Measurements from ENCODE around the gene KBTBD8. TPM values are rescaled to one million over a fixed set of nuclear protein-coding genes. Genes with fewer than 3 reads are reported as not detected.

KBTBD8 gene
- polyA plus RNA-seq, 2 donors: 0.47 to 0.56 TPM

DNA sequence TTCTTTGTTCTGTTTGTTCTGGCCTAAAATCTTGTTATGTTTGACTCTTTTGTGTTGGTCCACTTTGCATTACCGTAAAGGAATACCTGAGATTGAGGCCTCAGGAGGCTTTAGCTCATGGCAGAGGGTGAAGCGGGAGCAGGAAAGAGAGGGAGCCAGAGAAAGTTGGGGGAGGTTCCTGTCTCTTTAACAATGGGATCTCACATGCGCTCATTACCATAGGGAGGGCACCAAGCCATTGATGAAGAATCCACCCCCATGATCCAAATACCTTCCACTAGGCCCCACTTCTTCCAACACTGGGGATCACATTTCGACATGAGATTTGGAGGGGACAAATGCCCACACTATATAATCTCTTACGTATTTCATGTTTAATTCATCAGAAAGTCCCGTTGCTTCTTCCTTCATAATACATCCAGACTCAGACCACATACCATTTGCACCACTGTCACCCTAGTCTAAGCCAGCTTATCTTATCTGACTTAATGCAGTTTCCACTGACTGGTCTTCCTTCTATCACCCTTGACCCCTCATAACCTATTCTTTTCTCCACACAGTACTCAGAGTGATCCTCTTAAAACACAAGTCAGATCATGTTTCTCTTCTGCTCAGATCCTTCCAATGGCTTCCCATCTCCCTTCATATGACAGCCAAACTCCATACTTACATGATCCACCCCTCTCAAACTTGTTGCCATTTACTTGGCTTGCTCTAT is 13.5 kb downstream of the KBTBD8 start:
- no peaks in the 10 kb centered on the region for H3K36me3 ChIP-seq (ENCODE audit: control insufficient read depth in 2 of 2, insufficient read depth in 2 of 2, low read length in 1 of 2)
- 90 to 91% methylated on average over 6 of the region's 6 CpGs for WGBS, 2 donors
- no peak overlapping the region for H3K27ac ChIP-seq (ENCODE audit: low read depth in 2 of 2, low read length in 1 of 2)
- H3K4me3 ChIP-seq (ENCODE audit: low read depth in 1 of 2, low read length in 2 of 2): no peak overlapping the region
- H3K27me3 ChIP-seq (ENCODE audit: control insufficient read depth in 1 of 2, insufficient read depth in 2 of 2, low read length in 2 of 2): no peaks in the 10 kb centered on the region
- H3K9me3 ChIP-seq (ENCODE audit: control insufficient read depth in 2 of 2, insufficient read depth in 1 of 2, low read depth in 1 of 2, low read length in 1 of 2): no peaks in the 10 kb centered on the region
- no peaks in the 10 kb centered on the region for H3K4me1 ChIP-seq (ENCODE audit: control insufficient read depth in 2 of 2, insufficient read depth in 2 of 2, low read length in 1 of 2)

DNA sequence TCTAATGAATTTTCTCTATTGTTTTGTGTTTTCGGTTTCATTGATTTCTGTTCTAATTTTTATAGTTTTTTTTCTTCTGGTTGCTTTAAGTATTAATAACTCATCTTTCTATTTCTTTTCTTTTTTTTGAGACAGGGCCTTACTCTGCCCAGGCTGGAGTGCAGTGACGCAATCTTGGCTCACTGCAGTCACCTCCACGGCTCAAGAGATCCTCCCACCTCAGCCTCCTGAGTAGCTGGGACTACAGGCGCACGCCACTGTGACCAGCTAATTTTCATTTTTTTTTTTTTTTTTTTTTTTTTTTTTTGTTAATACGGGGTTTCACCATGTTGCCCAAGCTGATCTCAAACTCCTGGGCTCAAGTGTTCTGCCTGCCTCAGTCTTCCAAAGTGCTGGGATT is 14.5 kb downstream of the KBTBD8 start:
- H3K36me3 ChIP-seq (ENCODE audit: control insufficient read depth in 2 of 2, insufficient read depth in 2 of 2, low read length in 1 of 2): no peaks in the 10 kb centered on the region
- no peak overlapping the region for H3K27ac ChIP-seq (ENCODE audit: low read depth in 2 of 2, low read length in 1 of 2)
- no peaks in the 10 kb centered on the region for H3K9me3 ChIP-seq (ENCODE audit: control insufficient read depth in 2 of 2, insufficient read depth in 1 of 2, low read depth in 1 of 2, low read length in 1 of 2)
- no peak overlapping the region for H3K4me3 ChIP-seq (ENCODE audit: low read depth in 1 of 2, low read length in 2 of 2)
- no peaks in the 10 kb centered on the region for H3K4me1 ChIP-seq (ENCODE audit: control insufficient read depth in 2 of 2, insufficient read depth in 2 of 2, low read length in 1 of 2)
- no peaks in the 10 kb centered on the region for H3K27me3 ChIP-seq (ENCODE audit: control insufficient read depth in 1 of 2, insufficient read depth in 2 of 2, low read length in 2 of 2)
- 89 to 92% methylated on average over 6 of the region's 6 CpGs for WGBS, 2 donors

DNA sequence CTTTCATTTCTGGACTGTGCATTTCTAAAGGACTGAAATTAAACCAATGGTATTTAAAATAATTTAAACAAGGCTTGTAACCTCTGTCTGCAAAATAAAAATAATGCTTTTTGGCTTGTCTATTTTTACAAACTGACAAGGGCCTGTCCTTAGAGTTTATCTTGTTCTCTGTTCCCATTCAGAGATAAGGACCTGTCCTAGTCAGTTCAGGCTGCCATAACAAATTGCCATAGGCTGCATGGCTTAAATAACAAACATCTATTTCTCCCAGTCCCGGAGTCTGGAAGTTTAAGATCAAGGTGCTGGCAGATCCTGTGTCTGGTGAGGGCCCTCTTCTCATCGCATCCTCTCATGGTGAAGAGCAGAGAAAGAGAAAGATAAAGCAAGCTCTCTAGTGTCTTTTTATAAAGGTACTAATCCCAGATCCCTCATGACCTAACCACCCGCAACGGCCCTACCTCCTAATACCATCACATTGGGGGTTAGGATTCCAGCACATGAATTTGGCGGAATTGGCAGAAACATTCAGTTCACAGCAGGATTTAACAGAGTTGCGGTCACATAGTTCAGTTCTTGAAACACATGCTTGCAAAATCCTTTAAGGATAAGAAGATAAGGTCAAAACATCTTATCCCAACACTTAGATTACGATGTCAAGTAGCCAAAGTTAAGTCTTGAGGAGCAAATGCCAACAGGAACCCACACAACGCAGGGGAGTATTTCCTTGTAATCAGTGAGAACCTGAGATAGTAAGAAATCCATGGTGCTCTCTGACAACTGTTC is 17.8 kb downstream of the KBTBD8 start:
- Histone ChIP-seq H3K27me3 (ENCODE audit: control insufficient read depth in 1 of 2, insufficient read depth in 2 of 2, low read length in 2 of 2) (no peaks in the 10 kb centered on the region), H3K4me1 (ENCODE audit: control insufficient read depth in 2 of 2, insufficient read depth in 2 of 2, low read length in 1 of 2) (no peaks in the 10 kb centered on the region), H3K4me3 (ENCODE audit: low read depth in 1 of 2, low read length in 2 of 2) (no peak overlapping the region), H3K9me3 (ENCODE audit: control insufficient read depth in 2 of 2, insufficient read depth in 1 of 2, low read depth in 1 of 2, low read length in 1 of 2) (no peaks in the 10 kb centered on the region), H3K36me3 (ENCODE audit: control insufficient read depth in 2 of 2, insufficient read depth in 2 of 2, low read length in 1 of 2) (no peaks in the 10 kb centered on the region), H3K27ac (ENCODE audit: low read depth in 2 of 2, low read length in 1 of 2) (no peak overlapping the region)
- WGBS, 2 donors: 84% methylated on average over 8 of the region's 8 CpGs

DNA sequence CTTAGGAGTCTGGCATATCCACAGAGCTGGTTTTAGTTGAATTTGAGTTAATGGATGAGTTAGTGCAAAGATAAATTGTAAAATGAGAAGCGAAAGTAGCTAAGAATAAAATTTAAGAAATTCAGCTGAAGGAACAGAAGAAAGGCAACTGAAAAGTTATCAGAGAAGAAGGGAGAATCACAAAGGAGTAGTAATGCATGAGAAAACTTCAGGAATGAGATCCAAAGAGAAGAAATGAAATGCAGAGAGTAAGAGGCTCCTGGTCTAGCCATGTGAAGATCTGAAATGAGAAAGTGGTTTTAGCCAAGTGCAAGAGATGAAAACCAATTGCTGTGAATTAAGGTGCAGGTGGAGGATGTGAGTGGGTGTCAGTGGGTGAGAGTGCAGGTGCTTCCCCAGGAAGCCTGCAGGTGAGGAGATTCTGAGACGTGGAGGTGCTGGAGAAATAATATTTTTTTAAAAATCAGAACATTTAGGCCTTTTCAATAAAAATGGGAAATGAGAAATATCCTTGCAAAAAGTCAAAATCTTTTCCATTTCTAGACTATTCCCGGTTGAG is 18.5 kb downstream of the KBTBD8 start:
- WGBS, 2 donors: 64 to 66% methylated on average over 3 of the region's 3 CpGs
- no peak overlapping the region for H3K27ac ChIP-seq (ENCODE audit: low read depth in 2 of 2, low read length in 1 of 2)
- no peak overlapping the region for H3K4me3 ChIP-seq (ENCODE audit: low read depth in 1 of 2, low read length in 2 of 2)
- no peaks in the 10 kb centered on the region for H3K9me3 ChIP-seq (ENCODE audit: control insufficient read depth in 2 of 2, insufficient read depth in 1 of 2, low read depth in 1 of 2, low read length in 1 of 2)
- no peaks in the 10 kb centered on the region for H3K4me1 ChIP-seq (ENCODE audit: control insufficient read depth in 2 of 2, insufficient read depth in 2 of 2, low read length in 1 of 2)
- H3K27me3 ChIP-seq (ENCODE audit: control insufficient read depth in 1 of 2, insufficient read depth in 2 of 2, low read length in 2 of 2): no peaks in the 10 kb centered on the region
- no peaks in the 10 kb centered on the region for H3K36me3 ChIP-seq (ENCODE audit: control insufficient read depth in 2 of 2, insufficient read depth in 2 of 2, low read length in 1 of 2)

DNA sequence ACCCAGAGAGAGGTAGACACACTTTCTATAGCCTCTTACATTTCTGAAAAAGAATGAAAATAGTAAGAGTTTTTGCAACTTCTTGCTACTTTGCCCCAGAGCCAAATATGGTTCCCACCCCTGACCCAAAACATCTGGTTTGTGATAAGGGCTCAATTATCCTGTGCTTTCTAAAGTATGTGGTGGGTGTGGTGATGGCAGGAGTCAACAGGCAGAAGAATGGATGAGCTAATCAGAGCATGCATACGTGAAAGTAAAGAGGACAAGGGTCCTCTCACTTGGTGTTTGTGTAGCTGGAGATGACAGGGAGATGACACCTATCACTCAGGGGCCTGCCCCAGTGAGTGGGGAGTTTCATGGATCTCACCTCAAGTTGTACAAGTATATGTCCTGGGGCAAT is 19.1 kb downstream of the KBTBD8 start:
- Histone ChIP-seq H3K36me3 (ENCODE audit: control insufficient read depth in 2 of 2, insufficient read depth in 2 of 2, low read length in 1 of 2) (no peaks in the 10 kb centered on the region), H3K4me1 (ENCODE audit: control insufficient read depth in 2 of 2, insufficient read depth in 2 of 2, low read length in 1 of 2) (no peaks in the 10 kb centered on the region), H3K27me3 (ENCODE audit: control insufficient read depth in 1 of 2, insufficient read depth in 2 of 2, low read length in 2 of 2) (no peaks in the 10 kb centered on the region), H3K27ac (ENCODE audit: low read depth in 2 of 2, low read length in 1 of 2) (no peak overlapping the region), H3K9me3 (ENCODE audit: control insufficient read depth in 2 of 2, insufficient read depth in 1 of 2, low read depth in 1 of 2, low read length in 1 of 2) (no peaks in the 10 kb centered on the region), H3K4me3 (ENCODE audit: low read depth in 1 of 2, low read length in 2 of 2) (no peak overlapping the region)
- WGBS, 2 donors: 35 to 45% methylated on average over 1 of the region's 1 CpG

DNA sequence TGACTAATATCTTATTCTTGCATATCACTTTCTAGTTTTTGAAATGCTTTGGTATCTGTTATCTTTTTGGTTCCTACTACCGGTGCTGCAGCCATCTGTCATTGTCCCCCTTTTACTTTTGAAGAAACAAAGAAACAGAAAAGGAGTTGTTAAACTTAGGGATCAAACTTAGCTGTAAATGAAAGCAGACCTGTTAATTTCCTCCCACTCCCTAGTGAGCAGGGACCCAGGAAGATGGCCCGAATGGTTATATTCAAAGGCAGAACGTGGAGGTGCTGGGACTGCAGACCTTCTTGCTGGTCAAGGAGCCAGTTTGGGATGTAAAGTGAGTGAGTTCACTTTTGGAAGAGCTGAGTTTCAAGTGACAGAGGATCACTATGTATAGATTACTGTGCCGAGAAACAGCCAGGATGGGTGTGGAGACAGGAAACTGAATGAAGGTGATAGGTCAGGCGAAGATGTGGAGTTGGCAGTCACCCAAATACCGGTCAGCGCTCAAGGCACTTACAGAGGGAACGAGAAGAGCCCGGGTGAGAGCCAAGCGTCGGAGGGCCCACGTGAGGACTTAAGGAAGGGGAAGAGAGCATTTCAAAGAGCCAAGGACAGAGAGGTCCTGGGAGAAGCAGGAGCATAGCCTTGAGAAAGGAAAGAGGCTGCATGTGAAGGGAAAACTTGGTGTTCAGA is 20.1 kb downstream of the KBTBD8 start:
- Histone ChIP-seq H3K4me1 (ENCODE audit: control insufficient read depth in 2 of 2, insufficient read depth in 2 of 2, low read length in 1 of 2) (no peaks in the 10 kb centered on the region), H3K36me3 (ENCODE audit: control insufficient read depth in 2 of 2, insufficient read depth in 2 of 2, low read length in 1 of 2) (no peaks in the 10 kb centered on the region), H3K4me3 (ENCODE audit: low read depth in 1 of 2, low read length in 2 of 2) (no peak overlapping the region), H3K27me3 (ENCODE audit: control insufficient read depth in 1 of 2, insufficient read depth in 2 of 2, low read length in 2 of 2) (no peaks in the 10 kb centered on the region), H3K27ac (ENCODE audit: low read depth in 2 of 2, low read length in 1 of 2) (no peak overlapping the region), H3K9me3 (ENCODE audit: control insufficient read depth in 2 of 2, insufficient read depth in 1 of 2, low read depth in 1 of 2, low read length in 1 of 2) (no peaks in the 10 kb centered on the region)
- 37 to 40% methylated on average over 12 of the region's 12 CpGs for WGBS, 2 donors

DNA sequence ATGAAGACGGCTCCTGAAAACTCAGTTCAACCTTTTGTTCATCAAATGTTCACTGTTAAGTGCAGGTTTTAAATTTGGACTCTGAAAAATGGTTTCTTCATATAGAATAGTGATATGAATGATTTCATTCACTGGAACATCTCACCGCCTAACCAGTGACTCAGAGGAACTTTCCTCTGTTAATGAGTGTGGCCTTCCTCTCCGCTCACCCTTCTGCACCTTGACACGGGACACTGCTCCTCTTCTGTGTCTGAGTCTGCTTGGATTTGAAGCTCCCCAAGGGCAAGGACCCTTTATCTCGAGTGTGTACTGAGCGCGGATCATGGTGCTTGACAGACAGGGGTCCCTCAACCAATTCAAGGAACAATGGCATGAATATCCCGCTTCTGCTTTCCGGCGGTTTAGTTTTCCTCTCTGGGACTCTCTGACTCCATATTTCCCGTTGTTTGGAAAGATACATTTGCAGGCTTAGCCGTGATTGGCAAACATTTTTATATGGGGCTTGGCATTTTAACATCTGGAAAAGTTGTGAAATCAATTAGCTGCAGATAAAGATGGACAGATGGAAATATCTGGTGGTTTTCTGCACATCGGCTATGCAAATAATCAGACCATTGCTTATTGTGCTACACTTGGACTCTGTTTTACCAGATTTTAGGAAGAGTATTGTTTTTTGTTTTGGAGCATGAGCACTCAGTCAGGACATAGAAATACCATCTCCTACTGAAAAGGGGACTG is 20.9 kb downstream of the KBTBD8 start:
- Histone ChIP-seq H3K9me3 (ENCODE audit: control insufficient read depth in 2 of 2, insufficient read depth in 1 of 2, low read depth in 1 of 2, low read length in 1 of 2) (no peaks in the 10 kb centered on the region), H3K27me3 (ENCODE audit: control insufficient read depth in 1 of 2, insufficient read depth in 2 of 2, low read length in 2 of 2) (no peaks in the 10 kb centered on the region), H3K36me3 (ENCODE audit: control insufficient read depth in 2 of 2, insufficient read depth in 2 of 2, low read length in 1 of 2) (no peaks in the 10 kb centered on the region), H3K4me1 (ENCODE audit: control insufficient read depth in 2 of 2, insufficient read depth in 2 of 2, low read length in 1 of 2) (no peaks in the 10 kb centered on the region), H3K4me3 (ENCODE audit: low read depth in 1 of 2, low read length in 2 of 2) (no peak overlapping the region), H3K27ac (ENCODE audit: low read depth in 2 of 2, low read length in 1 of 2) (no peak overlapping the region)
- WGBS, 2 donors: 86 to 87% methylated on average over 13 of the region's 13 CpGs

DNA sequence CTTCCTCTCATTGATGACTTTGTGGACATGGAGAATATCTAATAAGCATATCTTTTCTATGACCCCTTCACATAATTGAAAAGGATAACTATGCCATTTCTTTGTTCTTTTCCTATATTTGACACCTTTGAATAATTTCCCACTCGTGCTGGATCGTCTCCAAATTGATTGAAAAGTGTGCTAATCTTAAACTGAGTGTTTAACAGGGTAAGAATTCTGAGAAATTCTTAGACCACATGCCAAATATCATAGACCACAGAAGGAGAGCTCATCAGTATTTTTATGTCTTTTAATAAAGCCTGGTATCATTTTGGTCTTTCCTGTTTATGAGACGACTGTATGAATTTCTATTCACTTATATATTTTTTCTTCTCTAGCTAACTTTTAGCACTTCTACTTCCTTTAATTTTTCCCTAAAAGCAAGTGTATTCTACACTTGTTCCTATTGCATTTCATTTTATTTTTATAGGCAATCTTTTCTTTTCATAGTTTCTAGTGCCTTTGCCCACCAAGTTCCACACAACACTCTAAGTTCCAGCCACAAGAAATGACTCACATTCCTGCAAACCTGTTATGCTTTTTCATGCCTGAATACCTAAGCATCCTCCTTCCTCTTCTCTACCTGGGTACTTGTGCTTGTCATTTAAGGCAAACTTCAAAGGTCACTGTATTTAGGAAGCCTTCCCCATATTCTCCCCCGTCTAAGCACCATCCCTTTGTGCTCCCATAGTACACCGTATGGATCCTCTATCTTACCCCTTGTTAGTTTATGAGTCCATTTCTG is 30.1 kb downstream of the KBTBD8 start:
- no peaks in the 10 kb centered on the region for H3K4me1 ChIP-seq (ENCODE audit: control insufficient read depth in 2 of 2, insufficient read depth in 2 of 2, low read length in 1 of 2)
- no peak overlapping the region for H3K27ac ChIP-seq (ENCODE audit: low read depth in 2 of 2, low read length in 1 of 2)
- H3K27me3 ChIP-seq (ENCODE audit: control insufficient read depth in 1 of 2, insufficient read depth in 2 of 2, low read length in 2 of 2): no peaks in the 10 kb centered on the region
- WGBS, 2 donors: 83 to 84% methylated on average over 5 of the region's 5 CpGs
- no peak overlapping the region for H3K4me3 ChIP-seq (ENCODE audit: low read depth in 1 of 2, low read length in 2 of 2)
- H3K36me3 ChIP-seq (ENCODE audit: control insufficient read depth in 2 of 2, insufficient read depth in 2 of 2, low read length in 1 of 2): no peaks in the 10 kb centered on the region
- no peaks in the 10 kb centered on the region for H3K9me3 ChIP-seq (ENCODE audit: control insufficient read depth in 2 of 2, insufficient read depth in 1 of 2, low read depth in 1 of 2, low read length in 1 of 2)

Data from esophagus (tissue), 2 donors.